B cell (primary cell): Measurements from ENCODE around the gene PARD3. TPM values are rescaled to one million over a fixed set of nuclear protein-coding genes. Genes with fewer than 3 reads are reported as not detected.

Experiments used
- ATAC-seq: fragments of 200-7000 bp; cut with Tn5 transposase; one replicate; pipeline ENCODE4 v1.10.0; 2021; ENCODE audit warnings: low read depth, mild to moderate bottlenecking, moderate number of reproducible peaks, moderate library complexity
- CTCF ChIA-PET: fragments of 350-600 bp; sonication (Branson Sonifier 250); formaldehyde crosslinking; loops from one replicate; lab custom pipeline; 2021; ENCODE audit warnings: antibody characterized with exemption, inconsistent platforms; lab: Charles Lee
- POLR2A ChIA-PET: fragments of 350-600 bp; sonication (Branson Sonifier 250); formaldehyde crosslinking; loops from one replicate; lab custom pipeline; 2021; ENCODE audit warnings: antibody characterized with exemption; lab: Charles Lee
- DNase-seq: peaks from one replicate; pipeline ENCODE4 v3.0.0; 2013
- H2AFZ ChIP-seq: 2 replicates; pipeline ENCODE4 v1.6.1; 2012; ENCODE audit warnings: mild to moderate bottlenecking, low read depth, low read length; ENCODE audit not compliant: insufficient read depth, poor library complexity, severe bottlenecking
- H3K27ac ChIP-seq, 2 donors: 1 replicate in 1 of 2; 2 replicates in 1 of 2; pipeline ENCODE4 v1.5.1; 2012 to 2013; ENCODE audit warnings: low read length in 2 of 2, mild to moderate bottlenecking in 2 of 2, moderate library complexity in 1 of 2
- H3K27me3 ChIP-seq, 4 experiments: fragments of 200-600 bp in 1 of 4; sonication (generic) in 1 of 4; replicated peaks in 1 of 4; 1 replicate in 2 of 4; 2 replicates in 2 of 4; pipeline versions ENCODE4 v1.6.1 to v1.7.0; 2013 to 2016; ENCODE audit warnings: low read length in 3 of 4, mild to moderate bottlenecking in 2 of 4, mixed read lengths in 1 of 4, moderate library complexity in 1 of 4; ENCODE audit not compliant: insufficient read depth in 4 of 4, control insufficient read depth in 3 of 4; ENCODE audit errors: control extremely low read depth in 1 of 4
- H3K36me3 ChIP-seq, 2 experiments: replicated peaks in 1 of 2; 1 replicate in 1 of 2; 2 replicates in 1 of 2; pipeline versions ENCODE4 v1.6.1 to v1.7.1; 2013; ENCODE audit warnings: low read length in 1 of 2; ENCODE audit not compliant: insufficient read depth in 2 of 2, control insufficient read depth in 1 of 2; ENCODE audit errors: control extremely low read depth in 1 of 2, extremely low read depth in 1 of 2
- H3K4me1 ChIP-seq, 2 donors: fragments of 200-600 bp in 1 of 2; sonication (generic) in 1 of 2; 1 replicate in 1 of 2; 2 replicates in 1 of 2; pipeline versions ENCODE4 v1.5.1 to v1.6.1; 2013 to 2017; ENCODE audit warnings: low read length in 2 of 2; ENCODE audit not compliant: control insufficient read depth in 2 of 2, insufficient read depth in 2 of 2
- H3K4me2 ChIP-seq: replicated peaks from 2 replicates; pipeline ENCODE3; 2012; ENCODE audit warnings: mild to moderate bottlenecking, low read depth, low read length; ENCODE audit not compliant: poor library complexity, severe bottlenecking
- H3K4me3 ChIP-seq, 5 experiments: fragments of 200-600 bp in 1 of 5; sonication (generic) in 1 of 5; 1 replicate in 3 of 5; 2 replicates in 2 of 5; pipeline versions ENCODE4 v1.5.1 to v1.7.0; 2011 to 2016; ENCODE audit warnings: low read length in 4 of 5, mild to moderate bottlenecking in 4 of 5, low read depth in 2 of 5, control low read depth in 1 of 5, moderate library complexity in 1 of 5; ENCODE audit not compliant: insufficient read depth in 1 of 5; ENCODE audit errors: control extremely low read depth in 1 of 5, extremely low read depth in 1 of 5
- H3K79me2 ChIP-seq: fragments of 200-600 bp; sonication (generic); one replicate; pipeline ENCODE4 v1.6.0; 2016; ENCODE audit warnings: low read length; ENCODE audit not compliant: control insufficient read depth, insufficient read depth
- H3K9ac ChIP-seq: fragments of 200-600 bp; sonication (generic); 2 replicates; pipeline ENCODE4 v1.6.1; 2017; ENCODE audit warnings: mild to moderate bottlenecking, low read length, moderate library complexity
- H3K9me3 ChIP-seq, 3 donors: one replicate each; pipeline versions ENCODE4 v1.6.1 to v1.7.1; 2013; ENCODE audit warnings: low read length in 2 of 3; ENCODE audit not compliant: control insufficient read depth in 2 of 3, insufficient read depth in 1 of 3; ENCODE audit errors: control extremely low read depth in 1 of 3
- H4K20me1 ChIP-seq: 2 replicates; pipeline ENCODE4 v1.6.0; 2012; ENCODE audit warnings: mild to moderate bottlenecking, low read length; ENCODE audit not compliant: insufficient read depth, control insufficient read depth, poor library complexity, severe bottlenecking
- H3K27ac Mint-ChIP-seq: one replicate; pipeline ENCODE4 v1.8.0; 2021; ENCODE audit warnings: mixed read lengths
- H3K27me3 Mint-ChIP-seq: one replicate; pipeline ENCODE4 v1.8.0; 2021; ENCODE audit warnings: mixed read lengths
- H3K4me1 Mint-ChIP-seq: one replicate; pipeline ENCODE4 v1.8.0; 2021; ENCODE audit warnings: mixed read lengths
- H3K4me3 Mint-ChIP-seq: one replicate; pipeline ENCODE4 v1.8.0; 2021; ENCODE audit warnings: mixed read lengths
- H3K9me3 Mint-ChIP-seq: one replicate; pipeline ENCODE4 v1.8.0; 2022; ENCODE audit warnings: mixed read lengths; ENCODE audit not compliant: insufficient read depth
- EZH2 ChIP-seq: IDR thresholded peaks from 2 replicates; pipeline ENCODE4 v1.6.1; 2012; ENCODE audit warnings: borderline replicate concordance, low read depth, mild to moderate bottlenecking, moderate library complexity, low read length; ENCODE audit not compliant: insufficient read depth, poor library complexity, severe bottlenecking
- WGBS: methylation state at CpG from one replicate; pipeline ENCODE4 v1.1.5; 2013; ENCODE audit warnings: missing lambda C conversion rate; ENCODE audit not compliant: insufficient coverage; 5-methylcytosine and 5-hydroxymethylcytosine counted together
- intact Hi-C: fragments of 100-400 bp; cut with micrococcal nuclease; formaldehyde crosslinking; loops from one replicate; pipeline ENCODE4 v1.10.0; 2022
- polyA plus RNA-seq: library from polyadenylated mRNA; depleted of rRNA; stranded (reverse); fragments of >200 nt; gene quantifications from 2 replicates; pipeline ENCODE4 v1.2.3, GENCODE V29; 2012
- total RNA-seq, 2 donors: library from RNA; stranded (reverse); fragments of 120-200 nt in 1 of 2; gene quantifications; 1 replicate in 1 of 2; 2 replicates in 1 of 2; pipeline versions ENCODE4 v1.2.3 to v1.2.4, GENCODE V29; 2013 to 2022
- TF ChIP-seq, protein P1 (sequence below): fragments of 200-600 bp; IDR thresholded peaks from one replicate; pipeline ENCODE4 v1.8.0; 2022; ENCODE audit warnings: antibody characterized with exemption, mild to moderate bottlenecking

PARD3 gene
- total and polyA plus RNA-seq, 2 donors (not counting 1 experiment from before 2014, with no cell fraction given) = not detected

DNA sequence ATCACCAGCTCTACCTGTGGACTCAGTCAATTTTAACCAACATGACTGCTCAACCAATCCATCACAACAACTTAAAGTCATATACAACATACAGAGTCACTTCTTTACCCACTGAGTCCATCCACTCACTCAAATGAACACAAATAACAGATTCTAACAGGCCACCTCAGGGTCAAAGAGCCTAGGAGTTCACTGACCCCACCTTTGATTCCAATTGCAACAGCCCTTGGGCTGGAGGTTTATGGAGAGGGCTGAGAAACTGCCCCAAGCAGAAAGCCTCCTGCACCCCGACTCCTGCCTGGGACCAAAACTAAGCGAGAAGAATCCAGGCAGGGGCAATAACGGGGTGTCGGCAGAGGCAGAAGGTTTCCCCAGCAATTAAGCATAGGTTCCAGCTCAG is 263.8 kb downstream of the PARD3 start:
- Histone ChIP-seq H3K4me3 (no peak overlapping the region), H3K9me3 (no peaks in the 10 kb centered on the region), H3K36me3 (no peaks in the 10 kb centered on the region), H3K79me2 (no peaks in the 10 kb centered on the region), H3K27me3 (no peaks in the 10 kb centered on the region), H3K27ac (no peak overlapping the region), H2AFZ (no peak overlapping the region), H4K20me1 (no peaks in the 10 kb centered on the region), H3K4me2 (no peak overlapping the region), H3K9ac (no peak overlapping the region), H3K4me1 (no peaks in the 10 kb centered on the region)
- Mint-ChIP-seq H3K27me3 (no peaks in the 10 kb centered on the region), H3K9me3 (no peaks in the 10 kb centered on the region), H3K4me3 (no peak overlapping the region), H3K4me1 (no peaks in the 10 kb centered on the region), H3K27ac (no peak overlapping the region)
- CTCF ChIA-PET = no interaction called here
- ATAC-seq (no peak), DNase-seq (no peak)
- POLR2A ChIA-PET = no interaction called here
- no peak for TF ChIP-seq EZH2
- TF ChIP-seq, protein P1, sequence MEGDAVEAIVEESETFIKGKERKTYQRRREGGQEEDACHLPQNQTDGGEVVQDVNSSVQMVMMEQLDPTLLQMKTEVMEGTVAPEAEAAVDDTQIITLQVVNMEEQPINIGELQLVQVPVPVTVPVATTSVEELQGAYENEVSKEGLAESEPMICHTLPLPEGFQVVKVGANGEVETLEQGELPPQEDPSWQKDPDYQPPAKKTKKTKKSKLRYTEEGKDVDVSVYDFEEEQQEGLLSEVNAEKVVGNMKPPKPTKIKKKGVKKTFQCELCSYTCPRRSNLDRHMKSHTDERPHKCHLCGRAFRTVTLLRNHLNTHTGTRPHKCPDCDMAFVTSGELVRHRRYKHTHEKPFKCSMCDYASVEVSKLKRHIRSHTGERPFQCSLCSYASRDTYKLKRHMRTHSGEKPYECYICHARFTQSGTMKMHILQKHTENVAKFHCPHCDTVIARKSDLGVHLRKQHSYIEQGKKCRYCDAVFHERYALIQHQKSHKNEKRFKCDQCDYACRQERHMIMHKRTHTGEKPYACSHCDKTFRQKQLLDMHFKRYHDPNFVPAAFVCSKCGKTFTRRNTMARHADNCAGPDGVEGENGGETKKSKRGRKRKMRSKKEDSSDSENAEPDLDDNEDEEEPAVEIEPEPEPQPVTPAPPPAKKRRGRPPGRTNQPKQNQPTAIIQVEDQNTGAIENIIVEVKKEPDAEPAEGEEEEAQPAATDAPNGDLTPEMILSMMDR = no peak
- intact Hi-C loops = no loop called here
- 100% methylated on average over 4 of the region's 4 CpGs for WGBS

DNA sequence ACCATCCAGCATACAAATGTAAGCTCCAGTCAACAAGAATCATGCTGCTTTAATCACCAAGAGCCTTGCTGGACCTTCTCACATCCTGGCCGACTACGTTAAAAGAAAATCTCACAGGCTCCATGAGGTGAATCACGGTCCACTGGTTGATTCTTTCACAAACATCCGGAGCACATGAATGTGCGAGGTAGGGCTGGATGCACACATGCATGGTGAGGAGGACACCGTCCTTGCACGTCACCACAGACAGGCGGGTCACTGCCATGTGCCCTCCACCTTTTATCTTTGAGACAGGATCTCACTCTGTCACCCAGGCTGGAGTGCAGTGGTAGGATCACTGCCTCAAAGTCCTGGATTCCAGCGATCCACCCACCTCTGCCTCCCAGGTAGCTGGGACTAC is 265.1 kb downstream of the PARD3 start:
- TF ChIP-seq, protein P1 = no peak
- TF ChIP-seq EZH2 = no peak
- Histone ChIP-seq H2AFZ (no peak overlapping the region), H3K4me1 (no peaks in the 10 kb centered on the region), H3K4me3 (no peak overlapping the region), H3K9me3 (no peaks in the 10 kb centered on the region), H3K9ac (no peak overlapping the region), H3K79me2 (no peaks in the 10 kb centered on the region), H4K20me1 (no peaks in the 10 kb centered on the region), H3K27me3 (no peaks in the 10 kb centered on the region), H3K27ac (no peak overlapping the region), H3K36me3 (no peaks in the 10 kb centered on the region), H3K4me2 (no peak overlapping the region)
- intact Hi-C loops = no loop called here
- ChIA-PET POLR2A (no interaction called here), CTCF (no interaction called here)
- Mint-ChIP-seq H3K27me3 (no peaks in the 10 kb centered on the region), H3K4me3 (no peak overlapping the region), H3K4me1 (no peaks in the 10 kb centered on the region), H3K27ac (no peak overlapping the region), H3K9me3 (no peaks in the 10 kb centered on the region)
- WGBS = 100% methylated on average over 6 of the region's 9 CpGs
- ATAC-seq (no peak), DNase-seq (no peak)
